Stimulated activated CD8-positive, alpha-beta memory T cell treated with anti-CD3 and anti-CD28 coated beads, Interleukin-4, amount 100 ng/mL, for 4 hours (primary cell): ENCODE measurements around the gene RPL3.

Experiments
- DNase-seq, 2 donors: peaks; one replicate each; pipeline ENCODE4 v3.0.0-alpha.2; 2020; ENCODE audit warnings: low read depth in 2 of 2, low spot score in 1 of 2

The RPL3 gene

GRCh38 chr22:39317775-39318506, 1.5 kb downstream of the RPL3 start:
- no peak for DNase-seq

- no peak for DNase-seq
Measured at GRCh38 chr22:39317084-39317774, 2.2 kb downstream of the RPL3 start.

DNA sequence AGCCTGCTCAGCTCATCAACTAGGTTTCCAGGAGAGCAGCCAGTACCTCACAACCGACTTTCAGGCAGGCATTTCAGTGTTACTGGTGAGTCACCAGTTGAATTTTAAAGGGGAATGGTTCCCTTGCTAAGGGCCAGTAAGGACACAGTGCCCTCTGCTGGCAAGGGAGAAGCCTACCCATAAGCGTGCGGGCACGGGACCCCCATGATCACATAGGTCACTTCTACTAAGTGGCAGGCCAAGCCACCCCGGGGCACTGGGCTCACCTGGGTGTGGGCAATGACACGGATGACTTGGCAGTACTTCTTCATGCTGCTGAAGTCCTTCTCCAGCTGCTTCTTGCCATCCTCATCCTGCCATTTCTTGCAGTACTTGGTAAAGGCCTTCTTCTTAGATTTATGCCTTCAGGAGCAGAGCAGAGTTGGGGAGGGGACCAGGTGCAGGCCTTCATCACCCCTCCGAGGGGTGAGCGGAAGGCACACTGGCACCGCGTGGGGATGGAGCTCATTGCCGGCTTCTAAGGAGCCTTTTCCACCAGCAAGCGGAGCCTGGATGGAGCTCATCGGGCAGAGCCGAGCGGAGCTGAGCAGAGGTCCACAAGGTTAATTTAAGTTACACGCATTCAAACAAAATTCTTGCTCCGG, 2.9 kb downstream of the RPL3 start:
- peak; percentile 50 to 57 for DNase-seq

GRCh38 chr22:39315389-39315788, 4.0 kb downstream of the RPL3 start:
- no peak for DNase-seq

DNA sequence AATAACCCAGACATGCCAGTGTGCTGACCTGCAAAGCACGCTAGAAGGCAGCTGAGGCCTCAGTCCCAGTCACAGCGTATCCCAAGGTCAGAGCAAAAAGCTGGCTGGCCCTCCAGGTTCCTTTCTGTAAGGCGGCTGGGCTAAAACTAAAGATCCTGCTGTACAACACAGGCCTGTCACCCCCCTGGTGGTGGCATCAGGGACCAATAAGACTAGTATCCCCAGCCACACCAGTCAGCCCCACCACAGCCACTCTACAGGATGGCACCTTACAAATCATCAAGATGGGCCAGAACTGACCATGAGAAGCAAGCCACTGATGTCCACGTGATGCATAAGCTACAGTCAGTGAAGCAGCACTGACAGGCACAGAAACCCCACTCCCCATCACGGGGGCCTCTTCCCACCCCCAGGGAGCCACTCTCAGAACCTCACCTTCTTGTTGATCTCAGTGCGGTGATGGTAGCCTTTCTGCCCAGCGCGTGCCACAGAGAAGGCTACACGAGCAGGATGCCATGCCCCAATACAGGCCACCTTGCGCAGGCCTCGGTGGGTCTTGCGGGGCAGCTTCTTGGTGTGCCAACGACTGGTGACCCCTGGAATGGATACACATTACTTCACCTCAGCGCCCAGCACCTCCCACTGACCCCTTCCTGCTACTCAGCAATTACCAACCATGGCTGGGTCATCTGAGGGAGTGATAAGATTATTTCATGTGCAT, 5.0 kb downstream of the RPL3 start:
- DNase-seq, result no peak

DNA sequence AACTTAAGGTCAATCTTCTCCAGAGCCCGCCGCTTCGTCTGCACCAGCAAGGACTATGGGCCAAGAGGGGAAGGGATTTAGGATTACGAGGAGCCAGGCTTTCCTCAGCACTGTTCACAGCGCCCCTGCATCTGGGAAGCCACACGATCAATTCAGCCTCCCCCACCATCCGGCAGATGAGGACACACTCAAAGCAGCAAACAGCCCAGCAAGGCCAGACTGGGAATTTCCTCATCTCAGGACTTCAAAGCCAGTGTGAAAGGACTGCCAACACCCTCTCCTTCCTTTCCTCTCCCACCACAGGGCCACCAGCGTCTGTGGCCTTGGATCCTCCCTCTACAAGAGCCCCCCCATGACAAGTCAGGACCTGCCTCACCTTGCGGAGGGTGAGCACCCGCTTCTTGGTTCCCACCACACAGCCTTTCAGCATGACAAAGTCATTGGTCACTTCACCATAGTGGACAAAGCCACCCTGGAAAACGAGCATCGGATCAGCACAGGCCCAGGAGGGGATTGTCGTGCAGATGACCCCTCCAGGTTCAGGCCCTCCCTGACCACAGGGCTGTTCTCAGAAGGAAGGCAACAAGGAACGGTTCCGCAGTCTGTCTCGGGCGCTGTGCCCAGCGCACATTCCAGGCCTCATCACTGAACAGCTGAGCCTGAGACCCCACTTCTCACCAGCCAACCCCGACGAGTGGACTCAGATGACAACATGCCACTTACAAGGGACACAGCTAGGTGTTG, 6.0 kb downstream of the RPL3 start:
- DNase-seq, result no peak

- DNase-seq, result no peak
Measured at GRCh38 chr22:39312410-39312809, 7.0 kb downstream of the RPL3 start.

DNA sequence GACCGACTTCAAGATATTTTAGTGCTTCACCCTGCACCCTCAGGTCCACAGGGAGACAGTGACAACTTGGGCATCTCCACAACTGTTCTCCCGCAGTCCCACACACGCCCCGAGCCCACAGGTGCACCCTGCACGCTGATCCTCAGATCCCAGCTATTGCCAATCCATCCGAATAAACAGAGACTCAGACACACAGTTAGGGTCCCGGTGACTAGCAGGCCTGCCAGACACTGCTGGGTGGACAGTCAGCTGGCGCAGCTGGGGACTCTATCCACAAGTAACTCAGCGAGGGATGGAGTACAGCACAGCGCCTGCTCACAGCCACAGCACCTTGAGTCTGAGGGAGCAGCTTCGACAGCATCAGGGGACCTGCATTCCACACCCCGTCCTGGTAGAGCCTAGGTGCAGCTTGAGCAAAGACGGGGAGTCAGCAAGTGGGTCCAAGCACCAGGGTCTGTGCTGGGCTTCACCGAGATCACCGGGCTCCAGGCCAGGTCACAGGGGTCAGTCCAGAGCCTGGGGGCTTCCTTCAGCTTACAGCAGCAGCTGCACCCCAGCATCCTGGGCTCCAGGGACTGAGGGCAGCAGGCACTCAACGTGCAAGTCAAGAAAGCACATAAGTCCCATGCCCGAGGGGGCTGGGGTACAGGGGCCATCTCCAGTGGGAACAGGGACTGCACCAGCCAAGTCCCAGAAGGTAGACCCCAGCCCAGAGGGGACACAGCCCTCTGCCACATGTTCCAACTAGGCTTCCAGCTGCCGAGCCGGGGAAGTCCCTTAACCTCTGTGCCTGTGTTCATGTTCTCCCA, 7.6 kb downstream of the RPL3 start:
- no peak for DNase-seq

DNA sequence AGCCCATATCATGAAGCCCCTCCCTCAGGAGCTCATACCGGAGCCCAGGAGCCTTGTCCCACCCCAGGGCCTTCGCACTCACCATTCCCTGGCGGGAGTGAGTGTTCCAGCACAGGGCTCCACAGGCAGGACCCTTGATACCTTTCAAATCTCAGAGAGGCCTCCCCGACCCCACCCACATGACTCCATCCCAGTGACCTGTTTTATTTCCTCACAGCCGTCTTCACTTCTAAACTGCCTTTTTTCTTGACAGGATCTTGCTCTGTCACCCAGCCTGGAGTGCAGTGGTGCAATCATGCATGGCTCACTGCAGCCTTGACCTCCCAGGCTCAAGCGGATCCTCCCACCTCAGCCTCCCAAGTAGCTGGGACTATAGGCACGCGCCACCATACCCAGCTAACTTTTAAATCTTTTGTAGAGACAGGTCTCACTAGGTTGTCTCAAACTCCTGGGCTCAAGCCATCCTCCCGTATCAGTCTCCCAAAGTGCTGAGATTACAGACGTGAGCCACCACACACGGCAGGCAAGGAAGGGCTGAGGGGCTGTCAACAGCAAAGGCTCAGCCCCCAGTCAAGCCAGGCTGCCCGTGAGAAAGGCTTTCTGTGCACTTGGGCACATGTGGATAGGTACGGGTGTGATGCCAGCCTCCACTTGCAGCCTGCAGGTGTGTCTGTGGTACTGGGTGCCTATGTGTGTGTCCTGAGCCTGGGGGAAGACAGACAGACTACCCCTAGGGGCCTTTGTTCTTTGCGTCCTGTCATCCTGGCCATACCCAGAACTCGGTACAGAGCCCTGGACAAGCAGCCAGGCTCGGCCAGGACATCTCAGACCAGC, 9.3 kb downstream of the RPL3 start:
- DNase-seq, result no peak

- DNase-seq, result no peak
Measured at GRCh38 chr22:39309364-39309861, 10.0 kb downstream of the RPL3 start.

- no peak for DNase-seq
Measured at GRCh38 chr22:39308614-39309363, 10.6 kb downstream of the RPL3 start.

DNA sequence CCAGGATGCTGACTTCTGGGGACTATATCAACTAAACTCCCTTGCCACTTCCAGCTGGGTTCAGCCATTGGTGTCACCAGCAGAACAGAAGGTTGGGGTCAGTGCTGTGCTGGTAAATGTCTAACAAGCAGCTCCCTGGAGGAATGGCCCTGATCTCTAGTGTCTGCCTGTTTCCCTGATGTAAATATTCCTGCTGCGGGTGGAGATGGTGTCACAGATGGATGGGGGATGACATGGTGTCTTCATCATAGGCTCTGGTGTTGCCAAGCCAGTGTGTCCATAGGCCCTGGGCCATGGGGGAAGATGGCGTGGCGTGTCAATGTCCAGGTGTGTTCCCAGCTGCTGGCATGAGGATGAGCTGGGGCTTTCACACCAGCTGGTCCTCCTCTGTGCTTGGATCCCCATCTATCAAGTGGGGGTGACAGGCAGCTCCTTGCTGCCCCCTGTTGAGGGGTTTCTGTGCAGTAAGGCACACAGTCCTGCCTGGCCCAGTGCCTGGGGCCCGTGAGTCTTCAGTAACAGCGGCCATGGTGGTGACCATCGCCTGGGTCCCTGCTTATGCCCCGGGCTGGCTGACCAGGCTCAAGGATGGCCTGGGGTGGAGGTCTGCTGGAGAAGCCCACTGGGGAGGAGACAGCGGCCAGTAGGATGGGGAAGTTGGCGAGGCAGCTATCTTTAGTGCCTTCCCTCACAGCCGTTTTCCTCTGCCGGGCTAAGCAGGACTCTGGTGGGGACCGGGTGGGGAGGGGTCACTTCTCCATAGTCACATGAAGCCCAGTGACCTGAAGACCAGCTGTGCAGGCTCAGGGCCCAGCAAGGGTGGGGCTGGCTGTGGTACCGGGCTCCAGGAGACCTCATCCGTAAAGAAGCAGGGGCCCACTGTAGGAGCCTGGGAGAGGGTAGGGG, 12.7 kb downstream of the RPL3 start:
- peak in 1 of 2 donors; percentile 32 for DNase-seq

- DNase-seq, result no peak
Measured at GRCh38 chr22:39303892-39304671, 15.3 kb downstream of the RPL3 start.

- DNase-seq, result no peak
Measured at GRCh38 chr22:39303358-39303757, 16.1 kb downstream of the RPL3 start.

DNA sequence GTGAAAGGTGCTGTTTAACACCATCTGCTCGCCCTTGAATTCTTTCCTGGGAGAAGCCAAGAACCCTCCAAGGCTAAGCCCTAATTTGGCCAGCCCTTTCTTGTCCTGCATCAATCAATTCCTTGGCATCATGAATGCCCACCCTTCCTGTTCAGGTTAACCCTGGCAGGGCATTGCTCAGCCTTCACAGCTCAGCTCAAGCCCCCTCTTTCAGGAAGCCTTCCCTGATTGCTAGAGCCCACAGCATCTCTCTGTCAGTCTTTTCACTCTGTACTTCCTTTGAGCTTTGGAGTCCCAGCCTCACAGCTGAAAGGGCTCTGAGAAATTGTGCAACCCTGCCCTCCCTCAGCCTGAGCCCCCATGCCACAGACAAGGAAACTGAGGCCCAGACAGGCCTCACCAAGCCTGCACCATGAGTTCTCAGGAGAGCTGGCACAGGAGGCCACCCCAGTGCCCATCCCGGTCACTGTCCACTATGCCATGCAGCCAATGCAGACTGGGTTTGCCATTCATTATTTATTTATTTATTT, 16.9 kb downstream of the RPL3 start:
- DNase-seq, result no peak

- DNase-seq, result no peak
Measured at GRCh38 chr22:39301926-39302325, 17.5 kb downstream of the RPL3 start.
